ENCODE results near the gene AK2. TPM values are rescaled to one million over a fixed set of nuclear protein-coding genes. Genes with fewer than 3 reads are reported as not detected.

Gene AK2
- total RNA-seq, 6 donors from 2014 or later, result 90.1 to 123 (median 115) TPM

- H3K36me3 ChIP-seq, result no peaks in the 10 kb centered on the region
- WGBS, 2 donors, result 90 to 100% methylated on average over 1 of the region's 1 CpG
- no peaks in the 10 kb centered on the region for H3K27me3 ChIP-seq
- no peaks in the 10 kb centered on the region for H3K9me3 ChIP-seq
- no peak for ATAC-seq (ENCODE audit: low FRiP score in 2 of 2)
- DNase-seq, result no peak
- H3K27ac ChIP-seq, result no peak overlapping the region
- TF ChIP-seq EP300 (IDR thresholded peaks at IDR 0.05) (no peak), POLR2A (IDR thresholded peaks at IDR 0.05) (no peak), POLR2AphosphoS5 (IDR thresholded peaks at IDR 0.05) (no peak), CTCF (IDR thresholded peaks at IDR 0.05) (no peak)
- no peak overlapping the region for H3K4me3 ChIP-seq
- peaks cover 0 to 14% (median 10%) of the 10 kb centered on the region in 4 donors for H3K4me1 ChIP-seq
Measured at GRCh38 chr1:32971156-32971555, 65.5 kb downstream of the AK2 start.

GRCh38 chr1:32969566-32969965 is 67.1 kb downstream of the AK2 start:
- Histone ChIP-seq H3K4me1 (peaks cover 0 to 15% (median 12%) of the 10 kb centered on the region in 4 donors), H3K27ac (no peak overlapping the region), H3K36me3 (no peaks in the 10 kb centered on the region), H3K9me3 (peaks cover 0 to 3% (median 0%) of the 10 kb centered on the region in 4 donors), H3K27me3 (no peaks in the 10 kb centered on the region), H3K4me3 (no peak overlapping the region)
- ATAC-seq (ENCODE audit: low FRiP score in 2 of 2) (no peak), DNase-seq (no peak)
- TF ChIP-seq POLR2AphosphoS5 (IDR thresholded peaks at IDR 0.05), result no peak
- TF ChIP-seq CTCF (IDR thresholded peaks at IDR 0.05), result no peak
- no peak for TF ChIP-seq EP300 (IDR thresholded peaks at IDR 0.05)
- no peak for TF ChIP-seq POLR2A (IDR thresholded peaks at IDR 0.05)

DNA sequence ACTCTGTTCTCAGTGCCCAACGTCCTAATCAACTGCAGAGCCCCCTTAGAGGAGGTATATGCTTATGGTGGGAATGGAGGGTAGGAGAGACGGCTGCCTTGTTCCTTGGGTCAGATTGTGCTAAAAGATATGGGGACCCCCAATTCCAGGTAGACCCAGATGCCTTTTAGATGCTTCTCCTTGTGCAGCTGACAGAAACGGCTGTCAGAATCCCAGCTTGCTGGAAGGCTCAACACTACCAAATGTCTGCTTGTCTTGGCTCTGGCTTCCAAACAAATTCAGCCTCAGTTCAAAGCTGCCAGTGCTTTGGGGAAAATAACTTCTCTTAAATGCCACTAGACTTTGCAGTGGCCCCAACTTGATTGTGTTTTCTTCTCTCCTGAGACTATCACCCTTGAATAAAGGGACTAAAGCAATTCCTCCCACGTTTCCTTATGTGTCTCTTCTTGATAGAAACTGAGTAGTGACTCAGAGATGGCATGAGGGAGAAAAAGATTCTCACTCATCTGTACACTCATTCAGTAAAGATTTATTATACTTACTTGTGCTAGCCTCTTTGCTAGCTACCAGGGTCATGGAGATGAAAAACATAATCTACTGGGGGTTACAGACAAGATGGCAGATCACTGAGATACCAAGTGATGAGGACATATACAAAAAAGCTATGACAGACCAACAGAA is 68.7 kb downstream of the AK2 start:
- H3K9me3 ChIP-seq, result peaks cover 0 to 3% (median 0%) of the 10 kb centered on the region in 4 donors
- H3K4me1 ChIP-seq, result peaks cover 2 to 15% (median 12%) of the 10 kb centered on the region in 4 donors
- no peaks in the 10 kb centered on the region for H3K36me3 ChIP-seq
- H3K27me3 ChIP-seq, result no peaks in the 10 kb centered on the region
- WGBS, 2 donors, result 68 to 69% methylated on average over 4 of the region's 4 CpGs
- H3K4me3 ChIP-seq, result no peak overlapping the region
- ATAC-seq (ENCODE audit: low FRiP score in 2 of 2) (no peak), DNase-seq (no peak)
- no peak for TF ChIP-seq EP300 (IDR thresholded peaks at IDR 0.05)
- TF ChIP-seq POLR2A (IDR thresholded peaks at IDR 0.05), result no peak
- no peak for TF ChIP-seq POLR2AphosphoS5 (IDR thresholded peaks at IDR 0.05)
- TF ChIP-seq CTCF (IDR thresholded peaks at IDR 0.05), result no peak
- no peak overlapping the region for H3K27ac ChIP-seq

GRCh38 chr1:32966900-32967299 is 69.8 kb downstream of the AK2 start:
- H3K9me3 ChIP-seq, result peaks cover 0 to 3% (median 0%) of the 10 kb centered on the region in 4 donors
- ATAC-seq (ENCODE audit: low FRiP score in 2 of 2) (no peak), DNase-seq (no peak)
- 89 to 92% methylated on average over 2 of the region's 2 CpGs for WGBS, 2 donors
- H3K27ac ChIP-seq, result no peak overlapping the region
- no peaks in the 10 kb centered on the region for H3K27me3 ChIP-seq
- peaks cover 11 to 17% (median 13%) of the 10 kb centered on the region in 4 donors for H3K4me1 ChIP-seq
- no peaks in the 10 kb centered on the region for H3K36me3 ChIP-seq
- no peak overlapping the region for H3K4me3 ChIP-seq
- TF ChIP-seq EP300 (IDR thresholded peaks at IDR 0.05) (no peak), POLR2A (IDR thresholded peaks at IDR 0.05) (no peak)

- Histone ChIP-seq H3K4me1 (peaks cover 22 to 33% (median 29%) of the 10 kb centered on the region in 4 donors), H3K4me3 (peak overlapping the region in 3 of 4 donors; percentile 88 to 99 (median 95)), H3K27ac (peak overlapping the region; percentile 89 to 99 (median 98)), H3K27me3 (no peaks in the 10 kb centered on the region), H3K9me3 (peaks cover 0 to 3% (median 0%) of the 10 kb centered on the region in 4 donors), H3K36me3 (no peaks in the 10 kb centered on the region)
- ATAC-seq (ENCODE audit: low FRiP score in 2 of 2) (no peak), DNase-seq (no peak)
- TF ChIP-seq POLR2AphosphoS5 (IDR thresholded peaks at IDR 0.05) (no peak), CTCF (IDR thresholded peaks at IDR 0.05) (no peak), POLR2A (IDR thresholded peaks at IDR 0.05) (no peak), EP300 (IDR thresholded peaks at IDR 0.05) (no peak)
- whole genome bisulfite sequencing, 2 donors, result 80% methylated on average over 5 of the region's 5 CpGs
Measured at GRCh38 chr1:32965251-32965747, 71.4 kb downstream of the AK2 start.

All from upper lobe of left lung (tissue), 6 donors.